ENCODE measurements around the gene HLA-DOB. TPM values are rescaled to one million over a fixed set of nuclear protein-coding genes. Genes with fewer than 3 reads are reported as not detected.

HLA-DOB gene
- total and polyA plus RNA-seq, 2 of the 13 experiments (the other 11 are each of a cell fraction or from before 2014, with no cell fraction given), result not detected

DNA sequence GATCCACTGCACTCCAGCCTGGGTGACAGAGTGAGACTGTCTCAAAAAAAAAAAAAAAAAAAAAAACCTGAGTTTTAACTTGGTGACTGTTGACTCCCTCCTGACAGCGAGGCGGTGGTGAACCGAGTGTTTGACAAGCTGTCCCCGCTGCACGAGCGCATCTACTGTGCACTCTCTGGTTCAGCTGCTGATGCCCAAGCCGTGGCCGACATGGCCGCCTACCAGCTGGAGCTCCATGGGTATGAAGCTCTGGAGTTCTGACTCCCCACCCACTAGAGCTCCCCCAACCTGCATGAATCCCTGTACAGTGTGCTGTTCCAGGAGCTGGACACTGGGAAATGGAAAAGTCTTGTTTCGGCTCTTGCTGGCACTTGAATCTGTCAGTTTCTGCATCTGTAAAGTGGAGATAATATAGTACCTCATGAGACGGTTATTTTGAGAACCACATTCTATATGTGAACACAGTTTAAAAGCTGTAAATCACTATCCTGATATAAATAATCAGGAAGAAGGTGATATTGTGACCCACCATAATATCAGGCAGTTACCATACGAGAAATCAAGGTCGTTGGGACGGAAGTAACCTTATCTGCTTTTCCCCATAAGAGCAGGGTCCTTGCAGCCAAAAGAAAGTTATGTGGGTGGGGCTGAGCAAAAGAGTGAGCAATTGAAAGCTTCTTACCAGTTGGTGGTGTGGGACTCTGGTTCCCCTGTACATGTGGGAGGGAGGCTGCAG is 40.5 kb upstream of the HLA-DOB start:
- H3K4me3 ChIP-seq (replicated peaks in 1 of 3; ENCODE audit: insufficient read depth in 1 of 3, low read depth in 2 of 3, low read length in 3 of 3), result no peak overlapping the region
- no peaks in the 10 kb centered on the region for H3K36me3 ChIP-seq (replicated peaks in 1 of 2; ENCODE audit: control insufficient read depth in 1 of 2, insufficient read depth in 2 of 2, low read length in 2 of 2)
- intact Hi-C loops (cut with micrococcal nuclease; ENCODE audit: unreplicated experiment) (no loop called here), in situ Hi-C loops (cut with HindIII; ENCODE audit: extremely low pct_ligation_motif_present, low pct_unique_long_range_greater_than_20kb) (no loop called here)
- ChIA-PET CTCF (ENCODE audit: low intra/inter-chr PET ratio, low total read pairs) (no interaction called here), POLR2A (no interaction called here)
- H3K79me2 ChIP-seq (ENCODE audit: insufficient read depth, low read length), result no peaks in the 10 kb centered on the region
- H3K4me2 ChIP-seq (ENCODE audit: low read depth, low read length), result no peak overlapping the region
- no peak for DNase-seq (ENCODE audit: low spot score)
- no peaks in the 10 kb centered on the region; a peak in 1 of 5 replicates for H3K27me3 ChIP-seq (ENCODE audit: control insufficient read depth in 1 of 2, insufficient read depth in 2 of 2, low read length in 2 of 2)
- no peak for ATAC-seq
- TF ChIP-seq, protein P1, sequence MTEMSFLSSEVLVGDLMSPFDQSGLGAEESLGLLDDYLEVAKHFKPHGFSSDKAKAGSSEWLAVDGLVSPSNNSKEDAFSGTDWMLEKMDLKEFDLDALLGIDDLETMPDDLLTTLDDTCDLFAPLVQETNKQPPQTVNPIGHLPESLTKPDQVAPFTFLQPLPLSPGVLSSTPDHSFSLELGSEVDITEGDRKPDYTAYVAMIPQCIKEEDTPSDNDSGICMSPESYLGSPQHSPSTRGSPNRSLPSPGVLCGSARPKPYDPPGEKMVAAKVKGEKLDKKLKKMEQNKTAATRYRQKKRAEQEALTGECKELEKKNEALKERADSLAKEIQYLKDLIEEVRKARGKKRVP (CRISPR knock-in tag; IDR thresholded peaks at IDR 0.05), result no peak
- TF ChIP-seq, protein P2, sequence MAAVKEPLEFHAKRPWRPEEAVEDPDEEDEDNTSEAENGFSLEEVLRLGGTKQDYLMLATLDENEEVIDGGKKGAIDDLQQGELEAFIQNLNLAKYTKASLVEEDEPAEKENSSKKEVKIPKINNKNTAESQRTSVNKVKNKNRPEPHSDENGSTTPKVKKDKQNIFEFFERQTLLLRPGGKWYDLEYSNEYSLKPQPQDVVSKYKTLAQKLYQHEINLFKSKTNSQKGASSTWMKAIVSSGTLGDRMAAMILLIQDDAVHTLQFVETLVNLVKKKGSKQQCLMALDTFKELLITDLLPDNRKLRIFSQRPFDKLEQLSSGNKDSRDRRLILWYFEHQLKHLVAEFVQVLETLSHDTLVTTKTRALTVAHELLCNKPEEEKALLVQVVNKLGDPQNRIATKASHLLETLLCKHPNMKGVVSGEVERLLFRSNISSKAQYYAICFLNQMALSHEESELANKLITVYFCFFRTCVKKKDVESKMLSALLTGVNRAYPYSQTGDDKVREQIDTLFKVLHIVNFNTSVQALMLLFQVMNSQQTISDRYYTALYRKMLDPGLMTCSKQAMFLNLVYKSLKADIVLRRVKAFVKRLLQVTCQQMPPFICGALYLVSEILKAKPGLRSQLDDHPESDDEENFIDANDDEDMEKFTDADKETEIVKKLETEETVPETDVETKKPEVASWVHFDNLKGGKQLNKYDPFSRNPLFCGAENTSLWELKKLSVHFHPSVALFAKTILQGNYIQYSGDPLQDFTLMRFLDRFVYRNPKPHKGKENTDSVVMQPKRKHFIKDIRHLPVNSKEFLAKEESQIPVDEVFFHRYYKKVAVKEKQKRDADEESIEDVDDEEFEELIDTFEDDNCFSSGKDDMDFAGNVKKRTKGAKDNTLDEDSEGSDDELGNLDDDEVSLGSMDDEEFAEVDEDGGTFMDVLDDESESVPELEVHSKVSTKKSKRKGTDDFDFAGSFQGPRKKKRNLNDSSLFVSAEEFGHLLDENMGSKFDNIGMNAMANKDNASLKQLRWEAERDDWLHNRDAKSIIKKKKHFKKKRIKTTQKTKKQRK (IDR thresholded peaks at IDR 0.05; ENCODE audit: low read length), result no peak
- TF ChIP-seq YEATS2 (CRISPR knock-in tag; IDR thresholded peaks at IDR 0.05; ENCODE audit: borderline replicate concordance) (no peak), PPARG (CRISPR knock-in tag; conservative IDR thresholded peaks at IDR 0.05) (no peak), ZNF33A (CRISPR knock-in tag; IDR thresholded peaks at IDR 0.05; ENCODE audit: borderline replicate concordance) (no peak)
- no peak overlapping the region for H2AFZ ChIP-seq (ENCODE audit: low read length)
- peaks cover 30% of the 10 kb centered on the region for H3K4me1 ChIP-seq (ENCODE audit: insufficient read depth, low read length)
- H3K27ac ChIP-seq (ENCODE audit: extremely low read length, insufficient read depth, low read length), result no peak overlapping the region
- no TSS peak for BruUV-seq (replicated peaks)
- no peaks in the 10 kb centered on the region for H3K9me3 ChIP-seq (ENCODE audit: low read length)
- FAIRE-seq, result no peak
- H4K20me1 ChIP-seq (ENCODE audit: insufficient read depth, low read length), result no peaks in the 10 kb centered on the region
- no peak overlapping the region for H3K9ac ChIP-seq (ENCODE audit: insufficient read depth, low read depth, low read length)
- 91% methylated on average over 14 of the region's 14 CpGs for WGBS (ENCODE audit: low lambda C conversion rate)

Measured in HepG2 (cell line).